K562 (cell line): Measurements from ENCODE around the gene HEPACAM2. TPM values are rescaled to one million over a fixed set of nuclear protein-coding genes. Genes with fewer than 3 reads are reported as not detected.

ENCODE experiments used
- ATF1 ChIP-seq, 2 experiments: fragments of 450-650 bp in 1 of 2; IDR thresholded peaks; 2 replicates each; pipeline ENCODE4 v1.6.1; 2016; ENCODE audit warnings: missing compliant biosample characterization in 1 of 2, missing genetic modification characterization in 1 of 2
- CHCHD3 ChIP-seq: fragments of 250-450 bp; sonication (Bioruptor Pico); IDR thresholded peaks from 2 replicates; pipeline ENCODE4 v2.1.2; 2022; ENCODE audit warnings: mild to moderate bottlenecking
- ESRRB ChIP-seq: fragments of 250-450 bp; sonication (Bioruptor Pico); IDR thresholded peaks from 2 replicates; pipeline ENCODE4 v1.5.0; 2020; ENCODE audit warnings: mild to moderate bottlenecking, moderate library complexity, borderline replicate concordance
- HLTF ChIP-seq: fragments of 450-650 bp; IDR thresholded peaks from 2 replicates; pipeline ENCODE4 v1.6.1; 2016
- HNRNPUL1 ChIP-seq: fragments of 200-400 bp; formaldehyde crosslinking; IDR thresholded peaks from 2 replicates; pipeline ENCODE4 v1.6.1; 2017; ENCODE audit warnings: low read length
- RAD21 ChIP-seq, 2 experiments: fragments of 250-450 bp in 1 of 2; fragments of 450-650 bp in 1 of 2; sonication (Bioruptor Pico) in 1 of 2; formaldehyde crosslinking in 1 of 2; IDR thresholded peaks in 1 of 2; conservative IDR thresholded peaks in 1 of 2; 2 replicates each; pipeline versions ENCODE4 v1.4.0 to v1.8.0; 2020 to 2022; ENCODE audit warnings: mild to moderate bottlenecking in 2 of 2, moderate library complexity in 1 of 2
- RBM22 ChIP-seq: fragments of 200-400 bp; formaldehyde crosslinking; IDR thresholded peaks from 2 replicates; pipeline ENCODE4 v1.6.1; 2018; ENCODE audit warnings: low read length, low read depth; ENCODE audit not compliant: poor library complexity, severe bottlenecking
- U2AF2 ChIP-seq: fragments of 200-400 bp; formaldehyde crosslinking; optimal IDR thresholded peaks from 2 replicates; pipeline ENCODE3; 2017; ENCODE audit warnings: low read depth, mild to moderate bottlenecking, low read length
- ZNF124 ChIP-seq: sonication (generic); formaldehyde crosslinking; IDR thresholded peaks from 2 replicates; pipeline ENCODE4 v1.8.1; 2022; ENCODE audit warnings: missing genetic modification reagents
- ZNF239 ChIP-seq: fragments of 250-450 bp; sonication (Bioruptor Pico); IDR thresholded peaks from 2 replicates; pipeline ENCODE4 v1.4.0; 2020; ENCODE audit warnings: mild to moderate bottlenecking
- ZNF75A ChIP-seq: fragments of 450-650 bp; formaldehyde crosslinking; IDR thresholded peaks from 2 replicates; pipeline ENCODE4 v1.4.0; 2020; ENCODE audit warnings: mild to moderate bottlenecking
- polyA plus RNA-seq, 8 experiments: library from polyadenylated mRNA; depleted of rRNA in 4 of 8; stranded (reverse) in 5 of 8; unstranded in 3 of 8; fragments of >200 nt; fragmentation: Nextera tagmentation in 2 of 8; fragmentation: Illumina TruSeq in 1 of 8; extraction: Ambion mirVana in 2 of 8; extraction: Trizol in 1 of 8; gene quantifications; 2 replicates each; pipeline versions ENCODE4 v1.2.1 to v1.2.3, GENCODE V29; 2011 to 2014; ENCODE audit warnings: inconsistent platforms in 1 of 8, missing spikeins in 1 of 8
- total RNA-seq, 7 experiments: library from RNA; depleted of rRNA in 6 of 7; stranded (reverse); fragments of >200 nt in 6 of 7; fragmentation: Illumina TruSeq in 2 of 7; extraction: Trizol in 2 of 7; gene quantifications; 2 replicates each; pipeline versions ENCODE4 v1.2.1 to v1.2.3, GENCODE V29; 2011 to 2021; ENCODE audit warnings: low replicate concordance in 1 of 7
- TF ChIP-seq, protein P1 (sequence below), 3 experiments: IDR thresholded peaks in 2 of 3; conservative IDR thresholded peaks in 1 of 3; 2 replicates each; pipeline ENCODE4 v1.5.1; 2011 to 2012; ENCODE audit warnings: low read length in 3 of 3, mild to moderate bottlenecking in 3 of 3, control low read depth in 2 of 3, improper control_type of control experiment in 1 of 3, inconsistent platforms in 1 of 3, low read depth in 1 of 3, mixed read lengths in 1 of 3, moderate library complexity in 1 of 3; ENCODE audit not compliant: insufficient read depth in 2 of 3
- TF ChIP-seq, protein P2 (sequence below): fragments of 200-800 bp; sonication (Bioruptor generic); IDR thresholded peaks from 2 replicates; pipeline ENCODE4 v1.6.1; 2016; ENCODE audit warnings: missing genetic modification characterization, missing compliant biosample characterization
- TF ChIP-seq, protein P3 (sequence below): fragments of 450-650 bp; formaldehyde crosslinking; IDR thresholded peaks from 2 replicates; pipeline ENCODE4 v1.4.0; 2020; ENCODE audit warnings: mild to moderate bottlenecking, moderate library complexity
- TF ChIP-seq, protein P4 (sequence below): fragments of 250-450 bp; sonication (Bioruptor Pico); IDR thresholded peaks from 2 replicates; pipeline ENCODE4 v1.5.0; 2021; ENCODE audit warnings: mild to moderate bottlenecking, borderline replicate concordance
- TF ChIP-seq, protein P5 (sequence below): sonication (generic); formaldehyde crosslinking; IDR thresholded peaks from 2 replicates; pipeline ENCODE4 v1.8.1; 2022; ENCODE audit warnings: missing genetic modification reagents

HEPACAM2 gene
- total and polyA plus RNA-seq, 9 of the 15 experiments (the other 6 are each of a cell fraction or from before 2014, with no cell fraction given) = 2.0 to 6.5 (median 3.9) TPM

DNA sequence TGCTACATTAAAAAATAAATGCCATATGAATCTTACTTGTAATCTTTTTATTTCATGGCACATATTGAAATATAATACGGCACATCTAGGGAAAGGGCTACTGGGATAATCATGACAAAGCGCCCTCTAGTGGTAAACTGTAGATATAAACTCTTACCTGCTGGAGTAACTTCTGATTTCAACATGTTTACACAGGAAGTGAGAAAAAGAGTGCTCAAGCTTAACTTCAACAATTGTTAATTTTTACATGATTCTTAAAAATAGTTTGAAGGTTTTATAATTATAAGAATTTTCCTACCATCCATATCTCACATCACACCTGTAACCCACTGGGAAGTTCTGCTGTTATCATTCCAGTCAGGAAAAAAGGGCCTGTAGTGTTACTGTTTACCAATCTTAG, 2.0 kb upstream of the HEPACAM2 start (continued):
- 0 out of 2 replicates have a peak, but pooled peaks have one; percentile 24 for TF ChIP-seq ZNF75A (CRISPR knock-in tag)
- no peak for TF ChIP-seq ATF1 (CRISPR knock-in tag; IDR thresholded peaks at IDR 0.05)
- TF ChIP-seq ATF1 (tag; IDR thresholded peaks at IDR 0.05) = no peak
- TF ChIP-seq, protein P1, sequence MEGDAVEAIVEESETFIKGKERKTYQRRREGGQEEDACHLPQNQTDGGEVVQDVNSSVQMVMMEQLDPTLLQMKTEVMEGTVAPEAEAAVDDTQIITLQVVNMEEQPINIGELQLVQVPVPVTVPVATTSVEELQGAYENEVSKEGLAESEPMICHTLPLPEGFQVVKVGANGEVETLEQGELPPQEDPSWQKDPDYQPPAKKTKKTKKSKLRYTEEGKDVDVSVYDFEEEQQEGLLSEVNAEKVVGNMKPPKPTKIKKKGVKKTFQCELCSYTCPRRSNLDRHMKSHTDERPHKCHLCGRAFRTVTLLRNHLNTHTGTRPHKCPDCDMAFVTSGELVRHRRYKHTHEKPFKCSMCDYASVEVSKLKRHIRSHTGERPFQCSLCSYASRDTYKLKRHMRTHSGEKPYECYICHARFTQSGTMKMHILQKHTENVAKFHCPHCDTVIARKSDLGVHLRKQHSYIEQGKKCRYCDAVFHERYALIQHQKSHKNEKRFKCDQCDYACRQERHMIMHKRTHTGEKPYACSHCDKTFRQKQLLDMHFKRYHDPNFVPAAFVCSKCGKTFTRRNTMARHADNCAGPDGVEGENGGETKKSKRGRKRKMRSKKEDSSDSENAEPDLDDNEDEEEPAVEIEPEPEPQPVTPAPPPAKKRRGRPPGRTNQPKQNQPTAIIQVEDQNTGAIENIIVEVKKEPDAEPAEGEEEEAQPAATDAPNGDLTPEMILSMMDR (IDR thresholded peaks at IDR 0.05 in 2 of 3, conservative IDR thresholded peaks at IDR 0.05 in 1 of 3; ENCODE audit: insufficient read depth in 2 of 3, low read depth in 1 of 3, low read length in 3 of 3) = peak; percentile 58 to 84 (median 69); a peak in 5 of 6 replicates
- no peak for TF ChIP-seq U2AF2
- TF ChIP-seq HNRNPUL1 = no peak
- TF ChIP-seq ZNF239 (CRISPR knock-in tag) = no peak
- TF ChIP-seq ESRRB (CRISPR knock-in tag) = no peak
- peak; percentile 71 to 73 for TF ChIP-seq RAD21 (CRISPR knock-in tag; conservative IDR thresholded peaks at IDR 0.05 in 1 of 2, IDR thresholded peaks at IDR 0.05 in 1 of 2)
- TF ChIP-seq, protein P2, sequence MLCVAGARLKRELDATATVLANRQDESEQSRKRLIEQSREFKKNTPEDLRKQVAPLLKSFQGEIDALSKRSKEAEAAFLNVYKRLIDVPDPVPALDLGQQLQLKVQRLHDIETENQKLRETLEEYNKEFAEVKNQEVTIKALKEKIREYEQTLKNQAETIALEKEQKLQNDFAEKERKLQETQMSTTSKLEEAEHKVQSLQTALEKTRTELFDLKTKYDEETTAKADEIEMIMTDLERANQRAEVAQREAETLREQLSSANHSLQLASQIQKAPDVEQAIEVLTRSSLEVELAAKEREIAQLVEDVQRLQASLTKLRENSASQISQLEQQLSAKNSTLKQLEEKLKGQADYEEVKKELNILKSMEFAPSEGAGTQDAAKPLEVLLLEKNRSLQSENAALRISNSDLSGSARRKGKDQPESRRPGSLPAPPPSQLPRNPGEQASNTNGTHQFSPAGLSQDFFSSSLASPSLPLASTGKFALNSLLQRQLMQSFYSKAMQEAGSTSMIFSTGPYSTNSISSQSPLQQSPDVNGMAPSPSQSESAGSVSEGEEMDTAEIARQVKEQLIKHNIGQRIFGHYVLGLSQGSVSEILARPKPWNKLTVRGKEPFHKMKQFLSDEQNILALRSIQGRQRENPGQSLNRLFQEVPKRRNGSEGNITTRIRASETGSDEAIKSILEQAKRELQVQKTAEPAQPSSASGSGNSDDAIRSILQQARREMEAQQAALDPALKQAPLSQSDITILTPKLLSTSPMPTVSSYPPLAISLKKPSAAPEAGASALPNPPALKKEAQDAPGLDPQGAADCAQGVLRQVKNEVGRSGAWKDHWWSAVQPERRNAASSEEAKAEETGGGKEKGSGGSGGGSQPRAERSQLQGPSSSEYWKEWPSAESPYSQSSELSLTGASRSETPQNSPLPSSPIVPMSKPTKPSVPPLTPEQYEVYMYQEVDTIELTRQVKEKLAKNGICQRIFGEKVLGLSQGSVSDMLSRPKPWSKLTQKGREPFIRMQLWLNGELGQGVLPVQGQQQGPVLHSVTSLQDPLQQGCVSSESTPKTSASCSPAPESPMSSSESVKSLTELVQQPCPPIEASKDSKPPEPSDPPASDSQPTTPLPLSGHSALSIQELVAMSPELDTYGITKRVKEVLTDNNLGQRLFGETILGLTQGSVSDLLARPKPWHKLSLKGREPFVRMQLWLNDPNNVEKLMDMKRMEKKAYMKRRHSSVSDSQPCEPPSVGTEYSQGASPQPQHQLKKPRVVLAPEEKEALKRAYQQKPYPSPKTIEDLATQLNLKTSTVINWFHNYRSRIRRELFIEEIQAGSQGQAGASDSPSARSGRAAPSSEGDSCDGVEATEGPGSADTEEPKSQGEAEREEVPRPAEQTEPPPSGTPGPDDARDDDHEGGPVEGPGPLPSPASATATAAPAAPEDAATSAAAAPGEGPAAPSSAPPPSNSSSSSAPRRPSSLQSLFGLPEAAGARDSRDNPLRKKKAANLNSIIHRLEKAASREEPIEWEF = no peak
- no peak for TF ChIP-seq ZNF124 (CRISPR knock-in tag)
- no peak for TF ChIP-seq RBM22
- TF ChIP-seq, protein P3, sequence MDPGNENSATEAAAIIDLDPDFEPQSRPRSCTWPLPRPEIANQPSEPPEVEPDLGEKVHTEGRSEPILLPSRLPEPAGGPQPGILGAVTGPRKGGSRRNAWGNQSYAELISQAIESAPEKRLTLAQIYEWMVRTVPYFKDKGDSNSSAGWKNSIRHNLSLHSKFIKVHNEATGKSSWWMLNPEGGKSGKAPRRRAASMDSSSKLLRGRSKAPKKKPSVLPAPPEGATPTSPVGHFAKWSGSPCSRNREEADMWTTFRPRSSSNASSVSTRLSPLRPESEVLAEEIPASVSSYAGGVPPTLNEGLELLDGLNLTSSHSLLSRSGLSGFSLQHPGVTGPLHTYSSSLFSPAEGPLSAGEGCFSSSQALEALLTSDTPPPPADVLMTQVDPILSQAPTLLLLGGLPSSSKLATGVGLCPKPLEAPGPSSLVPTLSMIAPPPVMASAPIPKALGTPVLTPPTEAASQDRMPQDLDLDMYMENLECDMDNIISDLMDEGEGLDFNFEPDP (CRISPR knock-in tag) = no peak
- TF ChIP-seq, protein P4, sequence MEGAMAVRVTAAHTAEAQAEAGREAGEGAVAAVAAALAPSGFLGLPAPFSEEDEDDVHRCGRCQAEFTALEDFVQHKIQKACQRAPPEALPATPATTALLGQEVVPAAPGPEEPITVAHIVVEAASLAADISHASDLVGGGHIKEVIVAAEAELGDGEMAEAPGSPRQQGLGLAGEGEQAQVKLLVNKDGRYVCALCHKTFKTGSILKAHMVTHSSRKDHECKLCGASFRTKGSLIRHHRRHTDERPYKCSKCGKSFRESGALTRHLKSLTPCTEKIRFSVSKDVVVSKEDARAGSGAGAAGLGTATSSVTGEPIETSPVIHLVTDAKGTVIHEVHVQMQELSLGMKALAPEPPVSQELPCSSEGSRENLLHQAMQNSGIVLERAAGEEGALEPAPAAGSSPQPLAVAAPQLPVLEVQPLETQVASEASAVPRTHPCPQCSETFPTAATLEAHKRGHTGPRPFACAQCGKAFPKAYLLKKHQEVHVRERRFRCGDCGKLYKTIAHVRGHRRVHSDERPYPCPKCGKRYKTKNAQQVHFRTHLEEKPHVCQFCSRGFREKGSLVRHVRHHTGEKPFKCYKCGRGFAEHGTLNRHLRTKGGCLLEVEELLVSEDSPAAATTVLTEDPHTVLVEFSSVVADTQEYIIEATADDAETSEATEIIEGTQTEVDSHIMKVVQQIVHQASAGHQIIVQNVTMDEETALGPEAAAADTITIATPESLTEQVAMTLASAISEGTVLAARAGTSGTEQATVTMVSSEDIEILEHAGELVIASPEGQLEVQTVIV (CRISPR knock-in tag) = no peak
- TF ChIP-seq, protein P5, sequence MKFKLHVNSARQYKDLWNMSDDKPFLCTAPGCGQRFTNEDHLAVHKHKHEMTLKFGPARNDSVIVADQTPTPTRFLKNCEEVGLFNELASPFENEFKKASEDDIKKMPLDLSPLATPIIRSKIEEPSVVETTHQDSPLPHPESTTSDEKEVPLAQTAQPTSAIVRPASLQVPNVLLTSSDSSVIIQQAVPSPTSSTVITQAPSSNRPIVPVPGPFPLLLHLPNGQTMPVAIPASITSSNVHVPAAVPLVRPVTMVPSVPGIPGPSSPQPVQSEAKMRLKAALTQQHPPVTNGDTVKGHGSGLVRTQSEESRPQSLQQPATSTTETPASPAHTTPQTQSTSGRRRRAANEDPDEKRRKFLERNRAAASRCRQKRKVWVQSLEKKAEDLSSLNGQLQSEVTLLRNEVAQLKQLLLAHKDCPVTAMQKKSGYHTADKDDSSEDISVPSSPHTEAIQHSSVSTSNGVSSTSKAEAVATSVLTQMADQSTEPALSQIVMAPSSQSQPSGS (CRISPR knock-in tag) = no peak
- TF ChIP-seq HLTF = no peak
- no peak for TF ChIP-seq CHCHD3 (CRISPR knock-in tag)
